LNCAP (cell line): ENCODE results near the gene ARRB2.

ENCODE experiments used
- TF ChIP-seq, protein P1 (sequence below): fragments of 450-650 bp; IDR thresholded peaks from 2 replicates; pipeline ENCODE4 v1.5.1; 2017; ENCODE audit warnings: mild to moderate bottlenecking

Gene ARRB2

DNA sequence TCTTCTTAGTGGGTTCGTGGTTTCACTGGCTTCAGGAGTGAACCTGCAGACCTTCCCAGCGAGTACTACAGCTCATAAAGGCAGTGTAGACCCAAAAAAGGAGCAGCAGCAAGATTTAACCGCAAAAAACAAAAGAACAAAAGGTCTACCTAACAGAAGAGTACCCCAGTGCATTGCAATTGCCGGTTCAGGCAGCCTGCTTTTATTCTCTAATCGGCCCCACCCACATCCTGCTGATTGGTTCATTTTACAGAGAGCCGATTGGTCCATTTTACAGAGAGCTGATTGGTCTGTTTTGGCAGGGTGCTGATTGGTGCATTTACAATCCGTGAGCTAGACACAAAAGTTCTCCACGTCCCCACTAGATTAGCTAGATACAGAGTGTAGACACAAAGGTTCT, 2.0 kb upstream of the ARRB2 start:
- TF ChIP-seq, protein P1, sequence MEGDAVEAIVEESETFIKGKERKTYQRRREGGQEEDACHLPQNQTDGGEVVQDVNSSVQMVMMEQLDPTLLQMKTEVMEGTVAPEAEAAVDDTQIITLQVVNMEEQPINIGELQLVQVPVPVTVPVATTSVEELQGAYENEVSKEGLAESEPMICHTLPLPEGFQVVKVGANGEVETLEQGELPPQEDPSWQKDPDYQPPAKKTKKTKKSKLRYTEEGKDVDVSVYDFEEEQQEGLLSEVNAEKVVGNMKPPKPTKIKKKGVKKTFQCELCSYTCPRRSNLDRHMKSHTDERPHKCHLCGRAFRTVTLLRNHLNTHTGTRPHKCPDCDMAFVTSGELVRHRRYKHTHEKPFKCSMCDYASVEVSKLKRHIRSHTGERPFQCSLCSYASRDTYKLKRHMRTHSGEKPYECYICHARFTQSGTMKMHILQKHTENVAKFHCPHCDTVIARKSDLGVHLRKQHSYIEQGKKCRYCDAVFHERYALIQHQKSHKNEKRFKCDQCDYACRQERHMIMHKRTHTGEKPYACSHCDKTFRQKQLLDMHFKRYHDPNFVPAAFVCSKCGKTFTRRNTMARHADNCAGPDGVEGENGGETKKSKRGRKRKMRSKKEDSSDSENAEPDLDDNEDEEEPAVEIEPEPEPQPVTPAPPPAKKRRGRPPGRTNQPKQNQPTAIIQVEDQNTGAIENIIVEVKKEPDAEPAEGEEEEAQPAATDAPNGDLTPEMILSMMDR, result no peak

DNA sequence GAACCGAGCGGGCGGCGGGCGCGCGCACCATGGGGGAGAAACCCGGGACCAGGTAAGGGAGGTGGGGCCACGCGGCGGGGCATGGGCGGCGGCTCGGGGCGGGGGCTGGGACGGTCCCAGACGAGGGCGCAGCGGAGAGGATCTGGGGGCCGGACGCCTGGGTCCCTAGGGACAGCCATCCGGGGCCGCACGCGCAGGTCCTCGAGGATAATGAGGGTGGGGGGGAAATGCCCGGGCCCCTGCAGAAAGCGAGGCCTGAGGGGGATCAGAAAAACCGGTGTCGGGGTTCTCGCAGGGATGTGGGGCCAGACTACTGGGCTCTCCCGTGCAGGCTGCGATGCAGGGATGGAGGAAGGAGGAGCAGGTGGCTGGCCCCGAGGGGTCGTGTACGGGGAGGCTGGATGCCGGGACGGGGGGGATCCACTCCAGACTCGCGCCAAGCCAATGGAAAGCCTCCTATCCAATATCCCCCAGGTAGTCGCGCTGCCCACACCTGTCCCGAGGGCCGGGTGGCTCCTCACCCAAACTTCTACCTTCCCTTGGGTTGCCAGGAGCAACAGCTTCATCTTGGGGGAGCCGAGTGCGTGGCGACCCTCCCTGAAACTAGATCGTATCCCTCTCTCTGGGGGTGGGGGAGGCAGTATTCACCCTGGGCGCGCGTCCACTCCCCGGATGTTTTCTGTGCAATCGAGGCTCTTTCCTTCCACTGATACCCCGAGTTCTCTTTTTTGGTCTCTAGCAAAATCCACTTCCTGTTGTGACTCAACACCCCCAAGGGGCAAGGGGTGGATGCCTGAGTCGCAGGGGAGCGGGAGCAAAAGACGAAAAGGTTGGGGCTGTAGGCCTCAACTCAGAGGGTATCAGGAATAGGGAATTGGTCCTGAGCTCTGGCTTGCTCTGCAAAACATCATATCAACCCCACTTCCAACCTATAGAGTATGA, 532 bp downstream of the ARRB2 start:
- TF ChIP-seq, protein P1, result no peak

GRCh38 chr17:4711661-4712181, 1.3 kb downstream of the ARRB2 start:
- TF ChIP-seq, protein P1, result no peak

DNA sequence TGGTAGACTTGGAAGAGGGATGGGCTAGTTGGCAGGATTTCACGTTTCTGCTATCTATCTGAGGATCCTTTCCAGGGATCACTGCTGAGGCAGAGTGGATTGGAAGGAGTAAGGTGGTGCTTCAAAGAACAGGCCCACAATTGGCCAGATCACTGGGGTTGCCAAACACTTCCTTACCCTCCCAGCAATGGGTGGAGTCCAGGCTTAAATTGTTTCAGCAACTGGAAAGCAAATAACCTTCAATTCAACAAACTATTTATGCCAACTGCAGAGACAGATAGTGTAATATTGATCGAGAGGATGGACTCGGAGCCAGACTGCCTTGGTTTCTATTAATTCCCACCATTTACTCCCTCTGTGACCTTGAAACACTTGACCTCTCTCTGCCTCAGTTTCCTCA, 2.1 kb downstream of the ARRB2 start:
- TF ChIP-seq, protein P1, result no peak

DNA sequence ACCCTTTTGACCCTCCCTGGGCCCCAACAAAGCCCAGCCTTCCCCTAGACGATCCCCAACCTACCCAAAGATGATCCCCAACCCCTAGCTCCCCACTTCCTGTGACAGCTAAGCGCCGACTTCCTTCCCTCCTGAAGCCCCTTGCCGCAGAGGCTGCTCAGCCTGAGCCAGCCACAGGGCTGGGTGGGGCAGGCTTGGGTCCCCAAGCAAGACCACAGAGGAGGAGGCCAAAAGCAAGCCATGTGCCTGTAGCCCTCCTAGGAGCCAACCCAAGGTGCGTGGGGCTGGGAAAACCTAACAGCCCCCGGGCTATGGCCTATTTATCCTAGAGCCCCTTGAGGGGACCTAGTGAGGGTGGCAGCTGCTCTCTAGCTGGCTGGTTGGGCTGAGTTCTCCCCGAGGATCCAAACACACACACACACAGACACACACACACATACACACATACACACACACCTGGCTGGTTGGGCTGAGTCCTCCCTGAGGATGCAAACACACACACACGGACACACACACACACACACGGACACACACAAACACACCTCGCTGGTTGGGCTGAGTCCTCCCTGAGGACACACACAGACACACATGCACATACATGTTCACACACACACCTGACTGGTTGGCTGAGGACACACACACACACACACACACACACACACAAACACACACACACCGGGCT, 4.8 kb downstream of the ARRB2 start:
- TF ChIP-seq, protein P1, result no peak

DNA sequence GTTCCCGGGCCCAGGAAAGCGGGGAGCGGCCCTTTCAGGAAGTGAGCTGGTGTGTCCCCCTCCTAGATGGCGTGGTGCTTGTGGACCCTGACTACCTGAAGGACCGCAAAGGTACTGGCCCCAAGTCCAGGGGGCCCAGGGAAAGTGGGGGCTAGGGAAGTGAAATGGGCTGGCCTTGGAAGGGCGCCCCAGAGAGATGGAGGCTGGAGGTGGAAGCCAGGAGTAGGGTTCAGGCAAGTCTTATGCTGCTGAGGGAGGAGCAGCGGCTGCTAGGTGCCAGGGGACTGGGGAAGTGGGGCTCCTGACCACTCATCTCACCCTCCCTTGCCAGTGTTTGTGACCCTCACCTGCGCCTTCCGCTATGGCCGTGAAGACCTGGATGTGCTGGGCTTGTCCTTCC, 5.6 kb downstream of the ARRB2 start:
- TF ChIP-seq, protein P1, result no peak

DNA sequence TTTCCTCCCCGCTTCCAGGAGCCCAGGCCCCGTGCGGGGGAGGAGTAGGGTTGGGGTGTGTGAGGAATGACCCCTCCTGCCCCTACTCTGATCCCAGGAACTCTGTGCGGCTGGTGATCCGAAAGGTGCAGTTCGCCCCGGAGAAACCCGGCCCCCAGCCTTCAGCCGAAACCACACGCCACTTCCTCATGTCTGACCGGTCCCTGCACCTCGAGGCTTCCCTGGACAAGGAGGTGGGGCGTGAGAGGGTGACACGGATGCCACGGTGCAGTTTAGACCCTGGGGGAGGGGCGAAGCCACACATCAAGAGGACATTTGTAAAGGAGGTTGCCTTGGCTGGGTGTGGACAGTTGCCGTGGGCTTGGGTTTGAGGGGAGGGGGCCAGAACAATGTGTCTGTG, 7.4 kb downstream of the ARRB2 start:
- TF ChIP-seq, protein P1, result no peak
